HEK293 (cell line): ENCODE data around the gene PLEKHA1.

Source experiments
- KLF10 ChIP-seq: fragments of 450-650 bp; IDR thresholded peaks from 2 replicates; pipeline ENCODE4 v1.5.1; 2018; ENCODE audit warnings: missing biosample characterization, mild to moderate bottlenecking, missing genetic modification characterization
- OVOL3 ChIP-seq: fragments of 450-650 bp; formaldehyde crosslinking; IDR thresholded peaks from 2 replicates; pipeline ENCODE4 v1.5.1; 2016; ENCODE audit warnings: missing biosample characterization, missing genetic modification characterization
- PRDM1 ChIP-seq: fragments of 450-650 bp; formaldehyde crosslinking; IDR thresholded peaks from 2 replicates; pipeline ENCODE4; 2016; ENCODE audit warnings: missing biosample characterization, missing genetic modification characterization
- ZEB2 ChIP-seq: fragments of 450-650 bp; formaldehyde crosslinking; IDR thresholded peaks from 2 replicates; pipeline ENCODE4 v1.5.1; 2016; ENCODE audit warnings: missing biosample characterization, missing genetic modification characterization
- ZFP41 ChIP-seq: fragments of 450-650 bp; formaldehyde crosslinking; IDR thresholded peaks from 2 replicates; pipeline ENCODE4 v1.5.1; 2016; ENCODE audit warnings: missing biosample characterization, missing genetic modification characterization, borderline replicate concordance
- ZNF184 ChIP-seq: fragments of 450-650 bp; IDR thresholded peaks from 2 replicates; pipeline ENCODE4 v1.5.1; 2018; ENCODE audit warnings: missing biosample characterization, mild to moderate bottlenecking, missing genetic modification characterization
- ZNF292 ChIP-seq: fragments of 450-650 bp; formaldehyde crosslinking; IDR thresholded peaks from 2 replicates; pipeline ENCODE4 v1.5.1; 2016; ENCODE audit warnings: low read depth, missing biosample characterization, missing genetic modification characterization, borderline replicate concordance
- ZNF335 ChIP-seq: fragments of 450-650 bp; formaldehyde crosslinking; conservative IDR thresholded peaks from 2 replicates; pipeline ENCODE4 v1.5.1; 2016; ENCODE audit warnings: missing biosample characterization, missing genetic modification characterization
- ZNF391 ChIP-seq: fragments of 450-650 bp; formaldehyde crosslinking; IDR thresholded peaks from 2 replicates; pipeline ENCODE4 v1.5.1; 2016; ENCODE audit warnings: low read depth, missing biosample characterization, missing genetic modification characterization, borderline replicate concordance
- ZNF768 ChIP-seq: fragments of 450-650 bp; formaldehyde crosslinking; IDR thresholded peaks from 2 replicates; pipeline ENCODE4 v1.5.1; 2018; ENCODE audit warnings: missing biosample characterization, mild to moderate bottlenecking, missing genetic modification characterization
- TF ChIP-seq, protein P1 (sequence below): fragments of 450-650 bp; formaldehyde crosslinking; conservative IDR thresholded peaks from 2 replicates; pipeline ENCODE4 v1.5.1; 2016; ENCODE audit warnings: low read depth, missing biosample characterization, missing genetic modification characterization
- TF ChIP-seq, protein P2 (sequence below): fragments of 450-650 bp; formaldehyde crosslinking; IDR thresholded peaks from 2 replicates; pipeline ENCODE4 v1.5.1; 2016; ENCODE audit warnings: missing biosample characterization, missing genetic modification characterization
- TF ChIP-seq, protein P3 (sequence below): fragments of 450-650 bp; formaldehyde crosslinking; IDR thresholded peaks from 2 replicates; pipeline ENCODE4 v1.5.1; 2016; ENCODE audit warnings: missing biosample characterization, missing genetic modification characterization
- TF ChIP-seq, protein P4 (sequence below): fragments of 450-650 bp; formaldehyde crosslinking; IDR thresholded peaks from 2 replicates; pipeline ENCODE4 v1.5.1; 2016; ENCODE audit warnings: missing biosample characterization, missing genetic modification characterization, borderline replicate concordance

PLEKHA1 gene

DNA sequence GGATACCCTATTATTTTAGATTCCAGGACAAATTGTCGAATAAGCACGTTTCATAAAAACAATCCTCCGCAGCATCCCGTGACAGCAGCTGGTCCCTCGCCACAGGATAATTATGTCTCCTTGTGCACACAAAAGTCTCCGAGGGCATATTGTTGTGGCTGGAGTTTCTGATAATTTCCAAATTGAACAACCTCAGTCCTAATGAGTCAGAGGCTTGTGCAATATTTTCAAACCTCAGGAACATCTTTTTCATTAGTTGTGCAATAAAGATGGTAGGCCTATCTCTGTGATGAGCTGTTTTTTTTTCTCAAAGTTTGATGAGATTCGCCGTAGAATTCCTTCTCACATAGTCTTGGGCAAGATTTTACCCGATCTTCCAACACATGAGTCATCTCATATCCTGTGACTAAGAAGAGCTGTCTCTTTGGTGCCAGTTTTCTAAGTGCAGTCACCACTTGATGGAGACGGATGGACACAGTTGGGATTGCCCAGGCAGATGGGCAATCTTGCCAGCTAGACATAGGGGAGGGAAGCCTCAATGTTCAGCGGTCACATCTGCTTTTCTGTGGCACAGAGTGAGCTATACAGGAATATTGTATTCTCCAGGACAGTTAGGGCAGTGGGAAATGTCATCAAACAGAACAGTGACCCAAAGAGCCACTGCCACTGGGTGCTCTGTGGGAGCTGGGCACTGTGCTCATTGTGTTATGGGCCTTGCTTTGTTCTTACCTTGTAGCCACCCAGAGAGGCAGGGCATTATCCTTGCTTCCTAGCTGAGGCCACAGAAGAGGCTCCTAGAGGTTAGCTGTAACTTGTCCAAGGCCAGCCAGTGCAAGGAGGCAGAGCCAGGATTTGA is 94.6 kb downstream of the PLEKHA1 start (continued):
- TF ChIP-seq, protein P1, sequence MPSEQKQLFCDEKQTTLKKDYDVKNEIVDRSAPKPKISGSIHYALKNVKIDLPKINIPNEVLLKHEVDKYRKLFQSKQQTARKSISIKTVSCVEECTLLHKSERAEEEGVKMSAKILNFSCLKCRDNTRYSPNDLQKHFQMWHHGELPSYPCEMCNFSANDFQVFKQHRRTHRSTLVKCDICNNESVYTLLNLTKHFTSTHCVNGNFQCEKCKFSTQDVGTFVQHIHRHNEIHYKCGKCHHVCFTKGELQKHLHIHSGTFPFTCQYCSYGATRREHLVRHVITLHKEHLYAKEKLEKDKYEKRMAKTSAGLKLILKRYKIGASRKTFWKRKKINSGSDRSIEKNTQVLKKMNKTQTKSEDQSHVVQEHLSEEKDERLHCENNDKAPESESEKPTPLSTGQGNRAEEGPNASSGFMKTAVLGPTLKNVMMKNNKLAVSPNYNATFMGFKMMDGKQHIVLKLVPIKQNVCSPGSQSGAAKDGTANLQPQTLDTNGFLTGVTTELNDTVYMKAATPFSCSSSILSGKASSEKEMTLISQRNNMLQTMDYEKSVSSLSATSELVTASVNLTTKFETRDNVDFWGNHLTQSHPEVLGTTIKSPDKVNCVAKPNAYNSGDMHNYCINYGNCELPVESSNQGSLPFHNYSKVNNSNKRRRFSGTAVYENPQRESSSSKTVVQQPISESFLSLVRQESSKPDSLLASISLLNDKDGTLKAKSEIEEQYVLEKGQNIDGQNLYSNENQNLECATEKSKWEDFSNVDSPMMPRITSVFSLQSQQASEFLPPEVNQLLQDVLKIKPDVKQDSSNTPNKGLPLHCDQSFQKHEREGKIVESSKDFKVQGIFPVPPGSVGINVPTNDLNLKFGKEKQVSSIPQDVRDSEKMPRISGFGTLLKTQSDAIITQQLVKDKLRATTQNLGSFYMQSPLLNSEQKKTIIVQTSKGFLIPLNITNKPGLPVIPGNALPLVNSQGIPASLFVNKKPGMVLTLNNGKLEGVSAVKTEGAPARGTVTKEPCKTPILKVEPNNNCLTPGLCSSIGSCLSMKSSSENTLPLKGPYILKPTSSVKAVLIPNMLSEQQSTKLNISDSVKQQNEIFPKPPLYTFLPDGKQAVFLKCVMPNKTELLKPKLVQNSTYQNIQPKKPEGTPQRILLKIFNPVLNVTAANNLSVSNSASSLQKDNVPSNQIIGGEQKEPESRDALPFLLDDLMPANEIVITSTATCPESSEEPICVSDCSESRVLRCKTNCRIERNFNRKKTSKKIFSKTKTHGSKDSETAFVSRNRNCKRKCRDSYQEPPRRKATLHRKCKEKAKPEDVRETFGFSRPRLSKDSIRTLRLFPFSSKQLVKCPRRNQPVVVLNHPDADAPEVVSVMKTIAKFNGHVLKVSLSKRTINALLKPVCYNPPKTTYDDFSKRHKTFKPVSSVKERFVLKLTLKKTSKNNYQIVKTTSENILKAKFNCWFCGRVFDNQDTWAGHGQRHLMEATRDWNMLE (tag by site-specific recombination) = no peak
- TF ChIP-seq, protein P2, sequence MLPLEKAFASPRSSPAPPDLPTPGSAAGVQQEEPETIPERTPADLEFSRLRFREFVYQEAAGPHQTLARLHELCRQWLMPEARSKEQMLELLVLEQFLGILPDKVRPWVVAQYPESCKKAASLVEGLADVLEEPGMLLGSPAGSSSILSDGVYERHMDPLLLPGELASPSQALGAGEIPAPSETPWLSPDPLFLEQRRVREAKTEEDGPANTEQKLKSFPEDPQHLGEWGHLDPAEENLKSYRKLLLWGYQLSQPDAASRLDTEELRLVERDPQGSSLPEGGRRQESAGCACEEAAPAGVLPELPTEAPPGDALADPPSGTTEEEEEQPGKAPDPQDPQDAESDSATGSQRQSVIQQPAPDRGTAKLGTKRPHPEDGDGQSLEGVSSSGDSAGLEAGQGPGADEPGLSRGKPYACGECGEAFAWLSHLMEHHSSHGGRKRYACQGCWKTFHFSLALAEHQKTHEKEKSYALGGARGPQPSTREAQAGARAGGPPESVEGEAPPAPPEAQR = no peak
- TF ChIP-seq, protein P3, sequence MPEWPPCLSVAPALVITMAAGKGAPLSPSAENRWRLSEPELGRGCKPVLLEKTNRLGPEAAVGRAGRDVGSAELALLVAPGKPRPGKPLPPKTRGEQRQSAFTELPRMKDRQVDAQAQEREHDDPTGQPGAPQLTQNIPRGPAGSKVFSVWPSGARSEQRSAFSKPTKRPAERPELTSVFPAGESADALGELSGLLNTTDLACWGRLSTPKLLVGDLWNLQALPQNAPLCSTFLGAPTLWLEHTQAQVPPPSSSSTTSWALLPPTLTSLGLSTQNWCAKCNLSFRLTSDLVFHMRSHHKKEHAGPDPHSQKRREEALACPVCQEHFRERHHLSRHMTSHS = no peak
- no peak for TF ChIP-seq ZNF292 (tag by site-specific recombination)
- no peak for TF ChIP-seq KLF10 (tag by site-specific recombination)
- TF ChIP-seq ZNF768 (tag by site-specific recombination) = no peak
- 0 out of 2 replicates have a peak, but pooled peaks have one; percentile 42 for TF ChIP-seq ZNF184 (tag by site-specific recombination)
- TF ChIP-seq, protein P4, sequence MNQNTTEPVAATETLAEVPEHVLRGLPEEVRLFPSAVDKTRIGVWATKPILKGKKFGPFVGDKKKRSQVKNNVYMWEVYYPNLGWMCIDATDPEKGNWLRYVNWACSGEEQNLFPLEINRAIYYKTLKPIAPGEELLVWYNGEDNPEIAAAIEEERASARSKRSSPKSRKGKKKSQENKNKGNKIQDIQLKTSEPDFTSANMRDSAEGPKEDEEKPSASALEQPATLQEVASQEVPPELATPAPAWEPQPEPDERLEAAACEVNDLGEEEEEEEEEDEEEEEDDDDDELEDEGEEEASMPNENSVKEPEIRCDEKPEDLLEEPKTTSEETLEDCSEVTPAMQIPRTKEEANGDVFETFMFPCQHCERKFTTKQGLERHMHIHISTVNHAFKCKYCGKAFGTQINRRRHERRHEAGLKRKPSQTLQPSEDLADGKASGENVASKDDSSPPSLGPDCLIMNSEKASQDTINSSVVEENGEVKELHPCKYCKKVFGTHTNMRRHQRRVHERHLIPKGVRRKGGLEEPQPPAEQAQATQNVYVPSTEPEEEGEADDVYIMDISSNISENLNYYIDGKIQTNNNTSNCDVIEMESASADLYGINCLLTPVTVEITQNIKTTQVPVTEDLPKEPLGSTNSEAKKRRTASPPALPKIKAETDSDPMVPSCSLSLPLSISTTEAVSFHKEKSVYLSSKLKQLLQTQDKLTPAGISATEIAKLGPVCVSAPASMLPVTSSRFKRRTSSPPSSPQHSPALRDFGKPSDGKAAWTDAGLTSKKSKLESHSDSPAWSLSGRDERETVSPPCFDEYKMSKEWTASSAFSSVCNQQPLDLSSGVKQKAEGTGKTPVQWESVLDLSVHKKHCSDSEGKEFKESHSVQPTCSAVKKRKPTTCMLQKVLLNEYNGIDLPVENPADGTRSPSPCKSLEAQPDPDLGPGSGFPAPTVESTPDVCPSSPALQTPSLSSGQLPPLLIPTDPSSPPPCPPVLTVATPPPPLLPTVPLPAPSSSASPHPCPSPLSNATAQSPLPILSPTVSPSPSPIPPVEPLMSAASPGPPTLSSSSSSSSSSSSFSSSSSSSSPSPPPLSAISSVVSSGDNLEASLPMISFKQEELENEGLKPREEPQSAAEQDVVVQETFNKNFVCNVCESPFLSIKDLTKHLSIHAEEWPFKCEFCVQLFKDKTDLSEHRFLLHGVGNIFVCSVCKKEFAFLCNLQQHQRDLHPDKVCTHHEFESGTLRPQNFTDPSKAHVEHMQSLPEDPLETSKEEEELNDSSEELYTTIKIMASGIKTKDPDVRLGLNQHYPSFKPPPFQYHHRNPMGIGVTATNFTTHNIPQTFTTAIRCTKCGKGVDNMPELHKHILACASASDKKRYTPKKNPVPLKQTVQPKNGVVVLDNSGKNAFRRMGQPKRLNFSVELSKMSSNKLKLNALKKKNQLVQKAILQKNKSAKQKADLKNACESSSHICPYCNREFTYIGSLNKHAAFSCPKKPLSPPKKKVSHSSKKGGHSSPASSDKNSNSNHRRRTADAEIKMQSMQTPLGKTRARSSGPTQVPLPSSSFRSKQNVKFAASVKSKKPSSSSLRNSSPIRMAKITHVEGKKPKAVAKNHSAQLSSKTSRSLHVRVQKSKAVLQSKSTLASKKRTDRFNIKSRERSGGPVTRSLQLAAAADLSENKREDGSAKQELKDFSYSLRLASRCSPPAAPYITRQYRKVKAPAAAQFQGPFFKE = no peak
- no peak for TF ChIP-seq ZNF391 (tag by site-specific recombination)
- TF ChIP-seq OVOL3 (tag by site-specific recombination) = no peak
- TF ChIP-seq ZNF335 (tag by site-specific recombination) = peak; percentile 46
- no peak for TF ChIP-seq ZFP41 (tag by site-specific recombination)
- 0 out of 2 replicates have a peak, but pooled peaks have one; percentile 9 for TF ChIP-seq PRDM1 (tag by site-specific recombination)
- 0 out of 2 replicates have a peak, but pooled peaks have one; percentile 28 for TF ChIP-seq ZEB2
